ENCODE measurements around the gene UHRF1.

GRCh38 chr19:4984438-4984990 is 75.2 kb downstream of the UHRF1 start:
- TF ChIP-seq EZH2 (IDR thresholded peaks at IDR 0.05; ENCODE audit: insufficient read depth, poor library complexity, severe bottlenecking) (no peak), EZH2phosphoT487 (IDR thresholded peaks at IDR 0.05; ENCODE audit: insufficient read depth, low read depth) (no peak)

Measured in GM23248 (cell line).